Glomerular visceral epithelial cell (primary cell): ENCODE results near the gene FHL3.
"Not testable (repeated sequence)": the region's sequence is repeated elsewhere in the genome, so short reads cannot be mapped to it uniquely, and the experiment has no call there.

Source experiments
- DNase-seq: peaks from one replicate; pipeline ENCODE4 v3.0.0-alpha.2; 2016; ENCODE audit errors: extremely low spot score

FHL3 gene

DNA sequence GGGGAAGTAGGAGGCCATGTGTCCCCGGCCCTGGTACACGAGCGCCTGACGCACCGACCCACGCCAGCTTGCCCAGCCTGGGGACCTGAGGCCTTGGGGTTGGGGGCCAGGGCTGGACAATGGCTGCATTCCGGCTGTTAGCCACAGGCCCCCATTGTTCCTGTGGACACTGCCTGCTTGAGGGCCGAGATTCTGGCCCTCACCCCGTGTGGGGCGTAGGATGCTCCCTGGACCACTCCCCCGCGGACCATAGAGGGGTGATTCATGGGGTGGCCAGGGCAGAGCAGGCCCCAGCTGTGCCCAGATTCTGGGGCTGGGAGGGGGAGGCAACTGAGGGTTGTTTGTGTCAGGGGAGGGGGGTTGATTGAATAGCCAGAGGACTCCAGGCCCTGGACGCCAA, 29.6 kb upstream of the FHL3 start:
- DNase-seq = no peak

GRCh38 chr1:38032992-38033391, 27.7 kb upstream of the FHL3 start:
- not testable (repeated sequence) for DNase-seq

DNA sequence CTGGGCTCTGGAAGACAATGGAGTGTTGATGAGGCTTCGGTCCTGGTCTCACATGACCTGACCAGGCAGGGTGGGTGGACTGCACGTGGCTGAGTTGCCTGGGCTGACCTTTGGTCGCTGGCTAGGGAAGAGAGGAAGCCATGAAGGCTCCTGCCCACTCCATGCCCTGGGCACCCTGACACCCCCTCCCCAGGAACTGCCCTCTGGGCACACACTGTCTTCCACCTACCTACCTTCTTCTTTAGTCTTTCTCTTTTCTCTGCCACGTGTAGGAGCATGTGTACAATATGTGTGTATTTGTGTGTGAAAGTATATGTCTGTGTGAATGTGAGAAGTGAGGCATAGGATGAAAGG, 26.2 kb upstream of the FHL3 start:
- no peak for DNase-seq

- no peak for DNase-seq
Observed at GRCh38 chr1:38030596-38031512, 25.5 kb upstream of the FHL3 start.

GRCh38 chr1:38029685-38030511, 24.6 kb upstream of the FHL3 start:
- DNase-seq = peak; percentile 80

DNA sequence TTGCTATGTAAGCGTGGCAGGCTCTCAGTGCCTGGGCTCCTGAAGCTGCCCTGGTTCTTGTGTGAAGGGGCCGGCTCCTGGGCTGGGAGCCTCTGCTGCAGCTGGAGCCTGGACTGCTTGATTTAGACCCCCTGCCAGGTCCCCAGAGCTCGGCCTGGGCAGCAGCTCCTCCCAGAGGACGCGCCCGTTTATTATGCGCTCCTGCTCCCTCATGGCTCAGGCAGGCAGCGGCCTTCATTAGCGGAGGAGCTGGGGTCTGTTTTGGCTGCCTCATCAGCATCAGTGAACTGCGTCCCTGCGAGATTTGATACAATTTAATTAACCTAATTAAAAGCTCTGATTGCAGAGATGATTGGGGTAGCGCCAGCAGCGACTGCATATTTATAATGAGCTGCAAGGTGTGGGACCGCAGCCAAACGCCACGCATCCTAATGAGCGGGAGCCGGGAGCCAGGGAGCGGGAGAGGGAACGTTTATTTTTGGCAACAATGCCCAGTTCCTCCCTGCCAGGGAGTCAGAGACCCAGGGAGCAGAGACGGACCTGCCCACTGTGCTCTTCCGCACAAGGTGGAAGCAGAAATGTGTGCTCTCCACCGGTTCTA, 23.9 kb upstream of the FHL3 start:
- no peak for DNase-seq

DNA sequence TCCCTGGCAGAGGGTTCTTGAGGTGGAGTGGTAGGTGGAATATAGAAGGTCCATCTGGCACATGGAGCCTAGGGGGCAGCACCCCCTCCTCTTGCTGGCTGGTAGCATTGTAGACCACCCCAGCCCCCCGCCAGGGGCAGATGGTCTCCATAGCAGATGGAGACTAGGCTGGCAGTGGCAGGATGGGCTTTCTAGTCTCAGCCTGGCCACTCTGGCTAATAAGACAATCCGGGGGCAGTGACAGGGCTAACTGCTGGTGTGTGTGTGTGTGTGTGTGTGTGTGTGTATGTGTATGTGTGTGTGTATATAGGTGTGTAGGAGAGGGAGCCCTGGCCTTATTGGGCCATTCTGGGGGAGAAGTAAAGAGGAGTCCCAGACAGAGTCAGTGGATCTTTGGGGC, 23.4 kb upstream of the FHL3 start:
- DNase-seq = no peak

- peak; percentile 42 for DNase-seq
Observed at GRCh38 chr1:38028105-38028591, 22.8 kb upstream of the FHL3 start.

- no peak for DNase-seq
Observed at GRCh38 chr1:38027201-38028104, 22.1 kb upstream of the FHL3 start.

DNA sequence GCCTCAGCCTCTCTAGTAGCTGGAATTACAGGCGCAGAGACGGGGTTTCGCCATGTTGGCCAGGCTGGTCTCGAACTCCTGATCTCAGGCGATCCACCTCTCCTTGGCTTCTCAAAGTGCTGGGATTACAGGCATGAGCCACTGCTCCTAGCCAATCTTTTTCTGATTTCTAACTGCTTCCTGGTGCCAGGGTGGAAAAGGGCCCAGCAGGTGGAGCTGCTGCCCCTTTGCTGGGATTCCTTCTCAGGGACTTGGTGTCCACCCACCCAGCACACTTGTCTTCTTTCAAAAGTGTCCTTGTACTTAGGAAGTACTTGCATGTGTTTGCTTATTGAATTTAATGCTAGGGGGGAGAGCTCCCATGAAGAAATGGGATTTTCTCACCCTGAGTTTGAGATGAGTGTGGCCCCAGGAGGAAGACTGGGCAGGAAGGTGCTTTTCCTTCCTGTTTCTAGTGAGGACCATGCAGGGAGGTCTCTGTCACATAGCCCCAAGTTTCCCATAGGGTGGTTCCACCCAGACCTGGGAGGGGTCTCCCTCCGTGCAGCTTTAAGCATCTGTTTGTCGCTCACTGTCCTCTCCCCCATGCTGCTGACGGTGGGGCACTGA, 21.4 kb upstream of the FHL3 start:
- peak; percentile 66 for DNase-seq

GRCh38 chr1:38025664-38026063, 20.4 kb upstream of the FHL3 start:
- no peak for DNase-seq

DNA sequence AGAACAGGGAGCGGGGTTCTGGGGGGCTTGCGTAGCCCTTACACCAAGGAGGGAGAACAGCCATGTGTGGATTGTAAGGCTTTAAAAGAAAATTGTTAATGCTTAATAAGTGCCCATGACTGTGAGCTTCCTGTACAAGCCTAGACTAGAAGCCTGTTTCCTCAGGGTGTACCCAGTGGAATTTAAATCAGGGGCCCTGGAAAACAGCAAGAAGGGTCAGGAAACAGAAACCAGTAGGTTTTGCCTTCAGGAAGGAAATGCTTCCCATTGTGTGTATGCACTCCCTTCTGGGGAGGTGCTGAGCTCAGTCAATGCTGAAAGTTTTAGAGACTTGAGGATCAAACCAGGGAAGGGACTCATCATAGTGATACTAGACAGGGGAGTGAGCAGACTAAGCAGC, 19.9 kb upstream of the FHL3 start:
- no peak for DNase-seq

- no peak for DNase-seq
Observed at GRCh38 chr1:38022810-38023209, 17.5 kb upstream of the FHL3 start.

DNA sequence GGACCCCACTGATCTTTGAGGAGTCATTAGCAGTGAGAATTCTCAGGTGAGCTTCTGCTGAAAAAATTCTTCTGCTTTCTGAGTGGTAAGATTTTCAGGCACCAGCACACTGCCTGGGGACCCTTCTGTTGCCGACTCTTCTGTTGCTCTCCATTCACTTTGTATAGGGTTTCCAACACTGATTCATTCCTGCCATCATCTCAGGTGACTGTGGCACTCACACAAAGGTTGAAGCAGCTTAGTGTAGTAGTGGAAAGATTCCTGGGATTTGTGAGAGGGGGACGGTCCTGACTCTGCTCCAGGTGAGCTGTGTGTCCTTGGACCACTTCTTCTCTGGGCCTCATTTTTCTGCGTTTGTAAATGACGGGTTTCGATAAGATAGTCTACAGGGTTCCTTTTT, 16.7 kb upstream of the FHL3 start:
- DNase-seq = no peak

DNA sequence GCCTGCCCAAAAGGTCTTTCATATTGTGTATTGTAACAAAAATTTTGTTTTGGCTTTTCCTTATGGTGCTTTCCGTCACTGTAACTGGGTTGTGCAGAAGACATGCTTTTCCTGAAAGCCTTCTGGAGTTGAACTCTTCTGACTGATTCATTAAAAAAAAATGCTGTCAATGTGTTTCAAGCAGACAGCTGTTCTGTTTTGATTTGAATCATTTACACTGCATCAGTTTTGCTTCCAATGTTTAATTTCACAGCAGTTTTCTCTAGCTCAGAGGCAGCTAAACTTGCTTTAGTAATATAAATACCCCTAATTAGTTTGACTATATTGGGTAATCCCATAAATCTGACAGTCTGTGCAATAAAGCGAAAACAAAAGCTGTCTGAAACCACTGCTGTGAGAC, 15.1 kb upstream of the FHL3 start:
- no peak for DNase-seq

DNA sequence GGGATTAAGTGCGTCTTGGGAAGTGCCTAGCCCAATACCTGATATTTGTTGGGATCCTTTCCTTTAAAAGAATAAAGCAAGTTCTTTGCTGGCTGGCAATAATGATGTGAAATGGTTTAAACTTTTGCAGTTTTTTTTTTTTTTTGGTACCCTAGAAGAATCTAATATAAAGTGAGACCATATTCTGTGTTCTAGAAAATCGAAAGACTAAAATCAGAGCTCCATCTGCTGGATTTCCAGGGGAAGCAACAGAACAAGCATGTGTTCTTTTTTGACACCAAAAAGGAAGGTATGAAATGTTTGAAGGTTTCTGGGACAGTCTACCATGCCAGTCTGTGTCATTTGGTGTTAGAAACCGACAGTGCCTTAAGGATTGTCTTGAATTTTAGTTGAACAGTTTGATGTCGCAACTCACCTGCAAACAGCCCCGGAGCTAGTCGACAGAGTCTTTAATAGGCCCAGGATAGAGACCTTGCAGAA, 13.6 kb upstream of the FHL3 start:
- DNase-seq = peak; percentile 42

DNA sequence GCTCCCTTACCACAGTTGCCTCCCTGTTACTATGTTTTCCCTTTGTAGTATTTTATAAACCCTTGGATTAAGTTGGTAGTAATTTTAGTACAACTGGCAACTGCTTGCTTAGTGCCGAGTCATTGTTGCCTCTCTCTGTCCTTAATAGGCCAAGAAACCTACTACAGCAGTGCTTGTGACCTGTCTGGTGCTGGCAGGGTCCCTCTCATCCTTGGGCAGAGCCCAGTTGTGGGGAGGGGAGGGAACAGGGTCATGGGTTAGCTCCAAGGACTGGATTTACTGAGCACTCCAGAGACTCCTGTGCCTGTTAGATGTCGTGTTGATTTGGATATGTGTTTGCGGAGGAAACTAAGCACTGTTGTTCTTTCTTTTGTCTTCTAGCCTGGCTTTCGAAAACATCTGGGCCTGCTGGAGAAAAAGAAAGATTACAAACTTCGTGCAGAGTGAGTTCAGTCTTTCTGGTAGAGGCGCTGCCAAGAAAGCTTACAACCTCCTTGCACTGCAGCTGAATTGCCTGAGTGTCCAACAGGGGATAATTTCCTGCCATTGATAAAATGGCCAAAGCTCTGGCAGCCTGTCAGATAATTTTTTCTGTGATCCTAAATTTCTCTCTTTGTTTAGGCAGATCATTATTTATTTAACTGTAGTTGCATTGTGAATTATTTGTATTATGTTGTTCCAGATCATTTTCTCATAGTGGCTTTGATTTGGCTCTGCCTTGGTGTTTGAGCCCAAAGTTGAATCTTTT, 10.8 kb upstream of the FHL3 start:
- no peak for DNase-seq

DNA sequence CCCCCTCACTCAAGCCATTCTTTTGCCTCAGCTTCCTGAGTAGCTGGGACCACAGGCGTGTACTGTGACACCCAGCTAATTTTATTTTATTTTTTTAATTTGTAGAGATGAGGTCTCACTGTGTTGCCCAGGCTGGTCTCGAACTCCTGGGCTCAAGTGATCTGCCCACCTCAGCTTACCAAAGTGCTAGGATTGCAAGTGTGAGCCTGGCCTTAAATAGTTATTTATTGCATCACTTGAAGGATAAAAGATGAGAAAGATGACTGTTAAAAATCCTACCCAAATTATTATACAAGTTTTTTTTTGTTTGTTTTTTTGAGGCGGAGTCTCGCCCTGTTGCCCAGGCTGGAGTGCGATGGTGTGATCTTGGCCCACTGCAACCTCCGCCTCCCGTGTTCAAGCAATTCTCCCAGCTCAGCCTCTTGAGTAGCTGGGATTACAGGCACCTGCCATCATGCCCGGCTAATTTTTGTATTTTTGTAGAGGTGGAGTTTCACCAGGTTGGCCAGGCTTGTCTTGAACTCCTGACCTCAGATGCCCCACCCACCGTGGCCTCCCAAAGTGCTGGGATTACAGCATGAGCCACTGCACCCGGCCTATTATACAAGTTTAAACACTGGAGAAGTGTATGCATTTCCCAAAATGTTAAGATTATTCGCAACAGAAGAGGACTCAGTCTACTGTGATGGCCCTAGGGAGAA, 9.6 kb upstream of the FHL3 start:
- no peak for DNase-seq

GRCh38 chr1:38014171-38014570, 8.9 kb upstream of the FHL3 start:
- DNase-seq = no peak
